Measurements from ENCODE around the gene MARK2. TPM values are rescaled to one million over a fixed set of nuclear protein-coding genes. Genes with fewer than 3 reads are reported as not detected.
"Not testable (repeated sequence)": the region's sequence is repeated elsewhere in the genome, so short reads cannot be mapped to it uniquely, and the experiment has no call there.

MARK2 gene
- total RNA-seq, 4 donors from 2014 or later = 34.7 to 82.9 (median 72.1) TPM

GRCh38 chr11:63802637-63803414 is 36.1 kb upstream of the MARK2 start:
- DNase-seq = peak in 1 of 3 donors; percentile 53
- no peaks in the 10 kb centered on the region for H3K27me3 ChIP-seq
- H3K9me3 ChIP-seq = no peaks in the 10 kb centered on the region
- H3K4me1 ChIP-seq = no peaks in the 10 kb centered on the region
- no peaks in the 10 kb centered on the region for H3K36me3 ChIP-seq
- TF ChIP-seq POLR2A (IDR thresholded peaks at IDR 0.05) (no peak), CTCF (IDR thresholded peaks at IDR 0.05) (no peak)
- H3K4me3 ChIP-seq = no peak overlapping the region
- H3K27ac ChIP-seq = no peak overlapping the region

- Histone ChIP-seq H3K27me3 (no peaks in the 10 kb centered on the region), H3K9me3 (no peaks in the 10 kb centered on the region), H3K36me3 (no peaks in the 10 kb centered on the region), H3K27ac (no peak overlapping the region), H3K4me1 (no peaks in the 10 kb centered on the region), H3K4me3 (no peak overlapping the region)
- peak in 1 of 3 donors; percentile 73 for DNase-seq
- no peak for TF ChIP-seq CTCF (IDR thresholded peaks at IDR 0.05)
- no peak for TF ChIP-seq POLR2A (IDR thresholded peaks at IDR 0.05)
Observed at GRCh38 chr11:63804259-63804658, 34.7 kb upstream of the MARK2 start.

GRCh38 chr11:63805844-63806415 is 33.0 kb upstream of the MARK2 start:
- Histone ChIP-seq H3K9me3 (no peaks in the 10 kb centered on the region), H3K27me3 (no peaks in the 10 kb centered on the region), H3K4me3 (no peak overlapping the region), H3K4me1 (no peaks in the 10 kb centered on the region), H3K36me3 (no peaks in the 10 kb centered on the region), H3K27ac (peak overlapping the region in 1 of 4 donors; percentile 25)
- no peak for DNase-seq
- TF ChIP-seq CTCF (IDR thresholded peaks at IDR 0.05) = no peak
- TF ChIP-seq POLR2A (IDR thresholded peaks at IDR 0.05) = no peak

- H3K27me3 ChIP-seq, H3K36me3 ChIP-seq, H3K27ac ChIP-seq, H3K4me3 ChIP-seq, DNase-seq, H3K9me3 ChIP-seq: not testable (repeated sequence)
- peaks cover 0 to 21% (median 6%) of the 10 kb centered on the region in 4 donors for H3K4me1 ChIP-seq
Observed at GRCh38 chr11:63810383-63810782, 28.5 kb upstream of the MARK2 start.

- no peaks in the 10 kb centered on the region for H3K36me3 ChIP-seq
- TF ChIP-seq CTCF (IDR thresholded peaks at IDR 0.05) = no peak
- no peak for TF ChIP-seq POLR2A (IDR thresholded peaks at IDR 0.05)
- DNase-seq = no peak
- H3K27ac ChIP-seq = no peak overlapping the region
- H3K27me3 ChIP-seq = no peaks in the 10 kb centered on the region
- no peaks in the 10 kb centered on the region for H3K9me3 ChIP-seq
- no peak overlapping the region for H3K4me3 ChIP-seq
- H3K4me1 ChIP-seq = peaks cover 0 to 22% (median 6%) of the 10 kb centered on the region in 4 donors
Observed at GRCh38 chr11:63811522-63811921, 27.4 kb upstream of the MARK2 start.

- TF ChIP-seq CTCF (IDR thresholded peaks at IDR 0.05) (no peak), POLR2A (IDR thresholded peaks at IDR 0.05) (peak in 1 of 2 donors; percentile 11)
- Histone ChIP-seq H3K27ac (peak within 1 kb of the TSS; percentile 69 to 83 (median 80)), H3K27me3 (no peaks in the 10 kb centered on the region), H3K9me3 (no peaks in the 10 kb centered on the region), H3K4me1 (peaks cover 0 to 22% (median 6%) of the 10 kb centered on the region in 4 donors), H3K4me3 (peak within 1 kb of the TSS; percentile 86 to 97 (median 90)), H3K36me3 (peaks cover 0 to 6% (median 0%) of the 10 kb centered on the region in 3 donors)
- DNase-seq = peak; percentile 73 to 88 (median 83)
Observed at GRCh38 chr11:63813035-63813562, 25.8 kb upstream of the MARK2 start, which contains the start of gene SPINDOC. SPINDOC (plus strand) TSS chr11:63813456; CDS start chr11:63813687, 231 bp downstream.

Data from Peyer's patch (tissue), 4 donors.